Suprapubic skin (tissue), 3 donors: Measurements from ENCODE around the gene OLFM1.

Source experiments
- CTCF ChIP-seq, 2 donors: fragments of 200-600 bp in 1 of 2; fragments of 450-650 bp in 1 of 2; sonication (generic) in 1 of 2; IDR thresholded peaks; one replicate each; pipeline ENCODE4 v1.5.1; 2016 to 2019; ENCODE audit warnings: antibody characterized with exemption in 2 of 2, mild to moderate bottlenecking in 1 of 2, moderate library complexity in 1 of 2
- POLR2A ChIP-seq, 2 donors: fragments of 450-650 bp; IDR thresholded peaks; one replicate each; pipeline ENCODE4 v1.6.1; 2017; ENCODE audit warnings: antibody characterized with exemption in 2 of 2, mild to moderate bottlenecking in 2 of 2, moderate library complexity in 2 of 2

GRCh38 chr9:135099574-135099973 is 12.1 kb downstream of the OLFM1 start:
- TF ChIP-seq POLR2A (IDR thresholded peaks at IDR 0.05), result no peak
- TF ChIP-seq CTCF (IDR thresholded peaks at IDR 0.05), result no peak
